HG03457 (cell line): ENCODE results near the gene CHIA.

ENCODE experiments used
- ATAC-seq: cut with Tn5 transposase; IDR thresholded peaks from one replicate; pipeline ENCODE4 v1.9.1; 2021; ENCODE audit warnings: moderate number of reproducible peaks; ENCODE audit not compliant: unreplicated experiment

CHIA gene

DNA sequence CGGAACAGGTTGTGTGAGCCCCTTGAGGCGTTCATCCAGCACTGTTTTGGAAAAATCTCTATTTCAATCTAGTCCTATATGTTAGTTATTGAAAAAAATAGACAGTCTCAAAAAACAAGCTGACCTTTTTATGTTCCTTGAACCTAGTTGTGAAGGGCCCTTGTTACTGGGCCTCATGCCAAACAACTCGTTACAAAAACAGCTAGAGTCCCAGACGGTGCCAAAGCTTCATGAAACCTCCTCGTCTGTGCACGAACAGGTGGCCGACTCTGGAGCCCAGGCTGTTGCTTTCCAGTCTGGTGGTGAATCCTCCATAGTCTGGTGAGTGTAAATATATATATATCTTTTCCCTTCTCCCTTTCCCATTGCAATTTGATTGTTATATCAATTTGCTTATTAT is at the start of gene CHIA:
TSS of gene CHIA (plus strand) at position 222 of the 400 bp plus-strand sequence. CDS start 19,617 bp downstream, outside the sequence.
- ATAC-seq, result no peak

DNA sequence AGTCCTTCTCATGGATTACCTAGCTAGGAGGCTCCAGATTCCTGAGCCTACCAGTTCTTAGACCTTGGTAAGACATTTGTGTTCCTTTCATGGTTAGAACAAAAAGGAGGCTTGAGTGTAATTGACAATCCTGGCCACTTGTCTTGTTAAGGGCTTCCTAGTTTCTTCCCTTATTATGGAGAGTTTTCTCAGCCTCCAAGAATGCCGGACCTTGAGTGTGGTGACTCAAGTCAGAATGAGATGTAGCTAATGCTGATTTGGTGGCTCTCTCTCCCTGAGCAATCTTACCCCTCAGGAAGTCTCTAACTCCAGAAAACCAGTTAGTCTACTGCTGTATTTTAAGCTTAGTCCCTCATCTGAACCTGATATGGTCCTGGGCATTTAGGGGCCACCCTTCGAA is 48.9 kb upstream of the CHIA start:
- no peak for ATAC-seq

DNA sequence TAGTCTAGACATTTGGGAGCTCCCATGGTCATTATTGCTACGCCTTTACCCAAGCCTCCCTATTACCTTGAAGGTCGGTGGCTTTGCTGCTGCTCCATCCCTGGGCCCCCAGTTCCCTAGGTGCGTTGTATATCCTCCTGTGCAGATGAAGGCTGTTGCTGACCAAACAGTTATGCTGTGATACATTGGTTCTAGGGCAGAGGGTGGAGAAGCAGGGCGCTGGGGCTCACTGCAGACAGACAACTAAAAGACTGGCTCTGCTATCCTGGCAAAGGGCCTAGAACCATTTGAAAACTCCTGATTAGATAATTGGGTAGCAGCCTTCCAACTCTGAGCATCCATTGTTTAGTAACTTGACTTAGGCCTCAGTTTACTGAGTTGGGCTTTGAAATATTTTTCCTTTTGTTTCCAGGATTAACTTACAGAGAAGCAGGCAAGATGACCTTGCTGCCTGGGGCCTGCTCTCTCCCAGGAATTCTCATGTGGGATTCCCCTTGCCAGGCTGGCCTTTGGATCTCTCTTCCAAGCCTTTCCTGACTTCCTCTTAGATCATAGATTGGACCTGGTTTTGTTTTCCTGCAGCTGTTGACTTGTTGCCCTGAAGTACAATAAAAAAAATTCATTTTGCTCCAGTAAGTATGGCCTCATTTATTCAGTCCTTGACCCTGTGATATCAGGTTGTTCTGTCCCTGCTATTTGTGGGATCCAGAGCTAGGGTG is 47.7 kb upstream of the CHIA start:
- ATAC-seq, result no peak

GRCh38 chr1:111247125-111247838 is 43.4 kb upstream of the CHIA start:
- no peak for ATAC-seq

DNA sequence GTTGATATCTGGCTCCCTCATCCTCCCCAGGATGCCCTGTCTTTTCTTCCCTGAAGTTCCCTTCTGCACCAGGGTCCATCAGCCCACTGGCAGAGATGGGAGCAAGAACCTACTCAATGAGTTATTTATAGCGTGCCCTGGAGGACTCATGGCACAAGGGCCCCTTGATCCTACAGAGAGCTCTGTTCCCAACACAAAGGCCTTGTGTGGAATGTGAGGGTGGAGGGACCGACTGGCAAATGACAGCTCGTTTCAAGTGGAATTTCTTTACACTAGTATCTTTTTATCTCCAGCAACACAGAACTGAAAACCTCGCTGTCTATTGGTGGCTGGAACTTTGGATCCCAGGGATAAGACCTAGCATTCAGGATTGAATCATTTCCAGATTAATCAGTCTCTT is 40.7 kb upstream of the CHIA start:
- ATAC-seq, result no peak

GRCh38 chr1:111251570-111251969 is 39.1 kb upstream of the CHIA start:
- no peak for ATAC-seq

GRCh38 chr1:111252786-111253185 is 37.9 kb upstream of the CHIA start:
- no peak for ATAC-seq

GRCh38 chr1:111253876-111254275 is 36.8 kb upstream of the CHIA start:
- no peak for ATAC-seq

DNA sequence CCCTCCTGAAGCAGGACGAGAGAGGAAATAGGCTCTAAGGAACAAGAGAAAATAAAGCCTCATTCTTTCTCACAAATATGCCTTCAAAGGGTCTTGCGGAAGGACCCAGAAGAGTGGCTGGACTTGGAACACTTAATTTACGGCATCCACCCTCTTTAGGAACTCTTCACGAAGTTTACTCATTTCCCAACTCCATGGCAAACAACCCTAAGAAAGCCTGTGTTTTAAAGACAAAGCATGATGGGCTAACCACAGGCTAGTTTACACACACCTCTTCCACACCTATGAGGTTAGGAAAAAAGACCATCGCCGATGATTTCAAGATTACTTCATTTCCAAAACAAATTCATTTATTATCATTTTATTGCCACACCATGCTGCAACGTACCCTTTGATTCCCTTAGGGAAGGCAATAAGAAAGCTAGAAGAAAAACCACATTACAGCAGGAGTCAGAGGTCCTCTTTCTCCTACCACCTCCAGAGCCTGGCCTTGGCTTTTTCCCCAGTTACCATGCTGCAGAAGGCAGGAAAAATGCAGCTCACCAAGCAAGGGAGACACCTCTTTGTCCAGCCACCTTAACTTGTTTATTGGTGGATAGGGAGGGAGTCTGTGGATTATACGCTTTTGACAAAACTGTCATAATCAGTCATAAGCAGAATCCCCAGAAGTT is 33.5 kb upstream of the CHIA start:
- ATAC-seq, result no peak

DNA sequence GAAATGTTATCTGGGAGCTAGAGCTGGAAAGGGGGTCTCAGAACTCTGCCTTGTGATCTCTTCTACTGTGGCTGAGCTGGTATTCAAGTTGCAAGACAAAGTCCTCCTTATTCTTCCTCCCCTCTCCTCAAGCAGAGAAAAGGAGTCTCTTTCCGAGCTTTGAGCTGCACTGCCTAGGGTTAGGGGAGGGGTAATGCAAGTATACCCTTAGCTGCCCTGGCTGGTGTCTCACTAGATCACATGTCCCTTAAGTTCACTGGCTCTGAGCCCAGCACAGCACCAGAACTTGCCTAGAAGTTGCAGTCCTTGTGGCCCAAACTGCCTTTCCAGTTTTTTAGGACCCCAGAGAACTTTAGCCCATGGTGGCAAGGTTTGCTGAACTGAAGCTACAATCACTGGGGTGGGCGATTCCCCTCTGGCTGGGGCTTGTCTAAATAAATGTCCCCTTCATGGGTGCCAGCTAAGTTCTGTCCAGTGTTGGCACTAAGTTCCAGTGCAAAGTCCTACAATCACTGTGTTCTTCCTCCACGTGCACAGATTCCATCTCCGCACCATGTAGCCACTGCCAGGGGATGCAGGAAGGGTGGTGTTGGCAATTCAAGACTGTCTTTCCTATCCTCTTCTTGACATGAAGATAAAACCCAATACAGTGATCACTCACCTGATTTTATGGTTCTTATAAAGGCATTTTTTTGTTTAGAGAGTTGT is 22.7 kb upstream of the CHIA start:
- no peak for ATAC-seq

GRCh38 chr1:111269825-111270406 is 20.7 kb upstream of the CHIA start:
- no peak for ATAC-seq

GRCh38 chr1:111270771-111271463 is 19.7 kb upstream of the CHIA start:
- ATAC-seq, result no peak

DNA sequence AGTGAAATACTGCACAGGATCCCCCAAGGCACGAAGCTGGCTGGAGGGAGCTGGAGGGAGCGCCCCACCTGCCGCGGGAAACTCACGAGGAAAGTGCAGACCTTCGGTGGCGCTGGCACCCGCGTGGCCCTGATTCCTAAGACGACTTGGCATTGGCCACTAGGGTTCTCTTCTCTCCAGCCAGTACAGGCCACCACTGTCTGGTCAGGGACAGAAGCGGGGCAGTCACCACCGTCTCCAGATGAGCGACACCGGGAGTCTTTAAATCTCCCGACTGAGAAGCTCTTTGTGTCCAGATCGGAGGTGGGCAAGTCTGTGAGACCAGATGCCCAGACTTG is 19.2 kb upstream of the CHIA start:
- no peak for ATAC-seq

DNA sequence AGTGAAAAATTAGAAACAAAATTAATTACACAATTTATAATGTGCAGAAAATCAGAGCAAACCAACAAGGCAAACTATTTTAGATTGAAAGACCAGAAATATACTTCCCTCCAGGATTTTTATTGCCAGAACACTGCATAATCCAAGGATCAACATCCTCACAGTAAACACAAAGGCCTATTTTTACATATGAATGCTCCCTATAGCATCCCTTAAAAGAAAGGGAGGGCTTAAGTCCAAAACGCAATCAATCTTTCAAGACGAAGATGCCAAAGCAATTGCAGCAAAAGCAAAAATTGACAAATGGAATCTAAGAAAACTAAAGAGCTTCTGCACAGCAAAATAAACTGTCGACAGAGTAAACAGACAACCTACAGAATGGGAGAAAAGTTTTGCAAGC is 18.6 kb upstream of the CHIA start:
- no peak for ATAC-seq

- no peak for ATAC-seq
Observed at GRCh38 chr1:111274653-111275052, 16.0 kb upstream of the CHIA start.

DNA sequence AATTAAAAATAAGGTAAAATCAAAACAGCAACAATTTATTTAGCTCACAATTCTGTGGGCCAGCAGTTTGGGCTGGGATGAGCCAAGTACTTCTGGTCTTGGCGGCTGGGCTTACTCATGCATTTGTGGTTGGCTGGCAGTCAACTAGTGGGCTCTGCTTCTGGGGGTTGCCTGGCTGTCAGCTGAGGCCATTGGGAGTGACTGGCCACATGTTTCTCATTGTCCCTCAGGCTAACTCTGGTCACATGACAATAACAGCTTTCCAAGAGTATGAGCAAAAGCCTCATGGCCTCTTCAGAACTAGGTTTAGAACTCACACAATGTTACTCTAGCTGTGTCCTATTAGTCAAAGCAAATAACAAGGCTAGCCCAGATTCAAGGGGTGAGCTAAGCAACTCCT is 15.6 kb upstream of the CHIA start:
- ATAC-seq, result no peak

DNA sequence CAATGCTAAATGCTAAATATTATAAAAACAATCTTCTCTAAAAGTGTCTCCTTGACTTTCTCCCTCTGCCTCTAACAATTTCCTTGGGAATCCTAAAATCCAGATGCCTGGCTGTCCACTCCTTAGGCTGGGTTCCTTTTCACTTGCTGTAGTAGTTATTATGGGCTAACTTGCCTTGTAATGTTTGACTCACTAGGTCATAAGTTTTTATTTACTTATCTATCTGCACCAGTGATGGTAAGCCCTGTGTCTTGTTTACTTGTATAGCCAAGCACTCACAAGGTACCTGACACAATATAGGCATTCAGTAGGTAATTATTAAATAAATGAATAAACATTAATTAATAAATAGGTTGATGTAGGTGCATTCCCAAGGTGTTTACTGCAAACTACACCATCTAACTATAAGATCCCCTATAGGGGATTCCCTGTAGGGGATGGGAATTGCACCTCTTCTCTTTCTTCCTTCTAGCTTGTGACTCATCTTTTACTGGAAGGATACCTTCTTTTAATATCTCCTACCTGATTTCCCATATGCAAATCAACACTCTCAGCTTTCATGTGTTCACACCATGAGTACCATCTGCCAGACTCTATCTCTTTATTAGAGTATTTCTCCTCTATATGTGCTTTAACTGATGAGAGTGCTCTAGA is 14.7 kb upstream of the CHIA start:
- ATAC-seq, result no peak

GRCh38 chr1:111279144-111279543 is 11.5 kb upstream of the CHIA start:
- ATAC-seq, result no peak

GRCh38 chr1:111280267-111280666 is 10.4 kb upstream of the CHIA start:
- ATAC-seq, result no peak

- no peak for ATAC-seq
Observed at GRCh38 chr1:111281411-111281810, 9.2 kb upstream of the CHIA start.
